BJ (cell line): Measurements from ENCODE around the gene MEPE. TPM values are rescaled to one million over a fixed set of nuclear protein-coding genes. Genes with fewer than 3 reads are reported as not detected.

ENCODE experiments used
- CTCF ChIA-PET: fragments of 350-600 bp; formaldehyde crosslinking; extraction: SDS; loops from one replicate; lab custom pipeline; 2021; ENCODE audit warnings: antibody characterized with exemption, inconsistent platforms; lab: Yijun Ruan, JAX
- POLR2A ChIA-PET: fragments of 300-600 bp; sonication (Branson Sonifier 250); formaldehyde crosslinking; extraction: SDS; loops from one replicate; lab custom pipeline; 2021; ENCODE audit warnings: antibody characterized with exemption; lab: Charles Lee
- DNase-seq: peaks from one replicate; pipeline ENCODE4 v3.0.0-alpha.2; 2011; ENCODE audit warnings: low read depth
- H3K27me3 ChIP-seq: 2 replicates; pipeline ENCODE4 v1.6.0; 2011; ENCODE audit warnings: low read length; ENCODE audit not compliant: control insufficient read depth, insufficient read depth
- H3K36me3 ChIP-seq: 2 replicates; pipeline ENCODE4 v1.5.1; 2011; ENCODE audit warnings: low read length; ENCODE audit not compliant: control insufficient read depth, insufficient read depth
- H3K4me3 ChIP-seq: 2 replicates; pipeline ENCODE4 v1.5.1; 2011; ENCODE audit warnings: low read depth, mild to moderate bottlenecking, control low read depth, low read length
- polyA plus RNA-seq: library from polyadenylated mRNA; depleted of rRNA; stranded (reverse); fragments of >200 nt; gene quantifications from 2 replicates; pipeline ENCODE4 v1.2.3, GENCODE V29; 2011
- TF ChIP-seq, protein P1 (sequence below): IDR thresholded peaks from 2 replicates; pipeline ENCODE4 v1.5.1; 2011; ENCODE audit warnings: low read depth, mild to moderate bottlenecking, control low read depth, inconsistent platforms, low read length, moderate library complexity; ENCODE audit not compliant: insufficient read depth

The MEPE gene
- polyA plus RNA-seq, 1 experiment = not detected

DNA sequence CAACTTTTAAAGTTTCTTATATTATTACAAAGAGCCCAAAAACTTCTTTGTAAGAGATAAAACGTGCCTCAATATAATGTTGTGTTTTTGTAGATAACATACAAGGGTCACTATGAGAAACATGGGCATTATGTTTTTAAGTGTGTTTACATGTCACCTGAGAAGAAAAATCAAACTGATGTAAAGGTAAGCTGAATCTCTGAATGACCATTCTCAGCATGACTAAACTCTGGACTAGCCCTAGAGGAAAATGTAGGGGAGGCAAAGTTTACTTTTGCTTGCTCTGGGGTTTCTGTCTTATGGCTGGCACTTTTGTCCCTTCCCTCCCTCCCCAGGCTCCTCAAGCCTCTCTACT, 6.8 kb downstream of the MEPE start:
- ChIA-PET POLR2A (no interaction called here), CTCF (interaction anchor here (0.6 to 4.4 kb wide), 9 partner anchors 10 to 464 kb away, joined by 3 to 60 read pairs (median 8); no protein-coding TSS in a partner anchor)
- Histone ChIP-seq H3K27me3 (no peaks in the 10 kb centered on the region), H3K36me3 (no peaks in the 10 kb centered on the region), H3K4me3 (no peak overlapping the region)
- DNase-seq = no peak
- TF ChIP-seq, protein P1, sequence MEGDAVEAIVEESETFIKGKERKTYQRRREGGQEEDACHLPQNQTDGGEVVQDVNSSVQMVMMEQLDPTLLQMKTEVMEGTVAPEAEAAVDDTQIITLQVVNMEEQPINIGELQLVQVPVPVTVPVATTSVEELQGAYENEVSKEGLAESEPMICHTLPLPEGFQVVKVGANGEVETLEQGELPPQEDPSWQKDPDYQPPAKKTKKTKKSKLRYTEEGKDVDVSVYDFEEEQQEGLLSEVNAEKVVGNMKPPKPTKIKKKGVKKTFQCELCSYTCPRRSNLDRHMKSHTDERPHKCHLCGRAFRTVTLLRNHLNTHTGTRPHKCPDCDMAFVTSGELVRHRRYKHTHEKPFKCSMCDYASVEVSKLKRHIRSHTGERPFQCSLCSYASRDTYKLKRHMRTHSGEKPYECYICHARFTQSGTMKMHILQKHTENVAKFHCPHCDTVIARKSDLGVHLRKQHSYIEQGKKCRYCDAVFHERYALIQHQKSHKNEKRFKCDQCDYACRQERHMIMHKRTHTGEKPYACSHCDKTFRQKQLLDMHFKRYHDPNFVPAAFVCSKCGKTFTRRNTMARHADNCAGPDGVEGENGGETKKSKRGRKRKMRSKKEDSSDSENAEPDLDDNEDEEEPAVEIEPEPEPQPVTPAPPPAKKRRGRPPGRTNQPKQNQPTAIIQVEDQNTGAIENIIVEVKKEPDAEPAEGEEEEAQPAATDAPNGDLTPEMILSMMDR = no peak

DNA sequence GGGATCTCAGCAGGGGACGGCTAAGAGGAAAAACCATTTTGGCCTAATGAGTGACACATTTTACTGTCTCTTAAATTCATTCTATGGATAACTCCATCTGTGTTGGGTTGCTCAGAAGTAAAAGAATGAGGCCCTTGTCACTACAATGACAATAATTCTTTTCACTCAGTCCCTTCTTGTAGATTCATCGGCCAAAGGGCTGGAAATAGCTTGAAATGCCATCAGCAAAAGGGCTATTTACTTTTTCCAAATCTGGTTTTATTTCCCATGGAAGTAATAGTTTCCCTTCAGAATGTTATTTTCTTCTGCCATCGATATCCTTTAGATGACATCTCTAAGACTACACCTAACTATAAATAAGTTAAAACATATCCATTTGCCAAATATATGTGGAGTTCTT, 7.4 kb downstream of the MEPE start:
- no peak for DNase-seq
- no peaks in the 10 kb centered on the region for H3K36me3 ChIP-seq
- TF ChIP-seq, protein P1 = no peak
- no peak overlapping the region for H3K4me3 ChIP-seq
- CTCF ChIA-PET = interaction anchor here (0.6 to 4.4 kb wide), 7 partner anchors 9 to 465 kb away, joined by 3 to 60 read pairs (median 10); no protein-coding TSS in a partner anchor
- no peaks in the 10 kb centered on the region for H3K27me3 ChIP-seq
- POLR2A ChIA-PET = no interaction called here

- ChIA-PET CTCF (interaction anchor here (0.7 to 8.5 kb wide), 5 partner anchors 10 to 490 kb away, joined by 3 to 130 read pairs (median 4); partner anchors contain the start of gene MEPE), POLR2A (no interaction called here)
- DNase-seq = peak; percentile 45
- Histone ChIP-seq H3K27me3 (no peaks in the 10 kb centered on the region), H3K4me3 (no peak overlapping the region), H3K36me3 (no peaks in the 10 kb centered on the region)
- TF ChIP-seq, protein P1 = no peak
Measured at GRCh38 chr4:87843936-87844335, 11.2 kb downstream of the MEPE start.

DNA sequence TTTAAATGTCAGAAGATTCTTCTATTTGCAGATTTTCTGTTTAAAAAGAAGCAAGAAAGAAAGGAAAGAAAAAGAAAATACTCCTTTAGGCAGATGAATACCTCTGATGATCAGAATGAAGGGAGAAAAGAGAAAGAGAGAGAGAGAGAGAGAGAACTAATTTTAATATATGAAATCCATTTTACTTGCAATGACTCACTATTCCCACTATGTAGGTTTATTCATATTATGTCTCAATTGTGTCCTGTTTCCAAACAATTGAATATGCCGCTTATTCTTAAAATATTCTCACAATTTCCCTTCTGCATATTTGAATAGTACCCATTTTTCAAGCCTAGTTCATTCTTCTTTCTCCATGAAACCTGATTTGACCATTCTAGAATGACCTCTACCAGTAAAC, 11.7 kb downstream of the MEPE start:
- H3K36me3 ChIP-seq = no peaks in the 10 kb centered on the region
- CTCF ChIA-PET = interaction anchor here (0.6 to 8.5 kb wide), 5 partner anchors 11 to 375 kb away, joined by 3 to 130 read pairs (median 4); partner anchors contain the start of gene MEPE
- no peaks in the 10 kb centered on the region for H3K27me3 ChIP-seq
- H3K4me3 ChIP-seq = no peak overlapping the region
- DNase-seq = no peak
- POLR2A ChIA-PET = no interaction called here
- TF ChIP-seq, protein P1 = no peak

DNA sequence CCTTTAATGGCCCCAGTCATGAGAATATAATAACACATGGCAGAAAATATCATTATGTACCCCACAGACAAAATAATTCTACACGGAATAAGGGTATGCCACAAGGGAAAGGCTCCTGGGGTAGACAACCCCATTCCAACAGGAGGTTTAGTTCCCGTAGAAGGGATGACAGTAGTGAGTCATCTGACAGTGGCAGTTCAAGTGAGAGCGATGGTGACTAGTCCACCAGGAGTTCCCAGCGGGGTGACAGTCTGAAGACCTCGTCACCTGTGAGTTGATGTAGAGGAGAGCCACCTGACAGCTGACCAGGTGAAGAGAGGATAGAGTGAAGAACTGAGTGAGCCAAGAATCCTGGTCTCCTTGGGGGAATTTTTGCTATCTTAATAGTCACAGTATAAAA, 13.5 kb downstream of the MEPE start:
- ChIA-PET CTCF (interaction anchor here (5.0 to 8.5 kb wide), 2 partner anchors 168 to 366 kb away, joined by 53 to 130 read pairs; no protein-coding TSS in a partner anchor), POLR2A (no interaction called here)
- TF ChIP-seq, protein P1 = no peak
- Histone ChIP-seq H3K36me3 (no peaks in the 10 kb centered on the region), H3K27me3 (no peaks in the 10 kb centered on the region), H3K4me3 (no peak overlapping the region)
- DNase-seq = no peak
